Measurements from ENCODE around the gene FA2H.
"Not testable (repeated sequence)": the region's sequence is repeated elsewhere in the genome, so short reads cannot be mapped to it uniquely, and the experiment has no call there.

The FA2H gene

GRCh38 chr16:74774223-74775139 is at the start of gene FA2H:
Gene FA2H (minus strand): TSS chr16:74774820. CDS start chr16:74774755, 65 bp downstream.
- peak in 54 of 56 donors; percentile 12 to 94 (median 82) for DNase-seq

- no peak for DNase-seq
Observed at GRCh38 chr16:74817851-74818250, 43.2 kb upstream of the FA2H start.

- peak in 53 of 56 donors; percentile 6 to 86 (median 55) for DNase-seq
Observed at GRCh38 chr16:74813109-74813641, 38.6 kb upstream of the FA2H start.

GRCh38 chr16:74811911-74812310 is 37.3 kb upstream of the FA2H start:
- peak in 1 of 56 donors; percentile 1 for DNase-seq

GRCh38 chr16:74811216-74811615 is 36.6 kb upstream of the FA2H start:
- DNase-seq: not testable (repeated sequence)

- DNase-seq: no peak
Observed at GRCh38 chr16:74807052-74807646, 32.5 kb upstream of the FA2H start.

GRCh38 chr16:74800216-74800871 is 25.7 kb upstream of the FA2H start:
- no peak for DNase-seq

- DNase-seq: no peak
Observed at GRCh38 chr16:74797414-74797813, 22.8 kb upstream of the FA2H start.

- DNase-seq: no peak
Observed at GRCh38 chr16:74795104-74795503, 20.5 kb upstream of the FA2H start.

- no peak for DNase-seq
Observed at GRCh38 chr16:74794668-74795067, 20.0 kb upstream of the FA2H start.

- DNase-seq: no peak
Observed at GRCh38 chr16:74793571-74793970, 19.0 kb upstream of the FA2H start.

- no peak for DNase-seq
Observed at GRCh38 chr16:74792225-74792624, 17.6 kb upstream of the FA2H start.

GRCh38 chr16:74791749-74792148 is 17.1 kb upstream of the FA2H start:
- not testable (repeated sequence) for DNase-seq

- DNase-seq: no peak
Observed at GRCh38 chr16:74788108-74788507, 13.5 kb upstream of the FA2H start.

GRCh38 chr16:74785031-74785430 is 10.4 kb upstream of the FA2H start:
- no peak for DNase-seq

- DNase-seq: no peak
Observed at GRCh38 chr16:74778646-74779045, 4.0 kb upstream of the FA2H start.

GRCh38 chr16:74776926-74777325 is 2.3 kb upstream of the FA2H start:
- DNase-seq: no peak

GRCh38 chr16:74775255-74775654 is 635 bp upstream of the FA2H start:
- no peak for DNase-seq

- peak in 1 of 56 donors; percentile 40 for DNase-seq
Observed at GRCh38 chr16:74773446-74774222, 986 bp downstream of the FA2H start.

GRCh38 chr16:74771656-74772315 is 2.8 kb downstream of the FA2H start:
- DNase-seq: no peak
